Mesenchymal stem cell (in vitro differentiated cells and primary cell): Measurements from ENCODE around the gene NSUN7.
A peak's percentile ranks its signal among the peaks of the same experiment; 100 is the strongest.

Source experiments
- DNase-seq: peaks from one replicate; pipeline ENCODE4 v3.0.0-alpha.2; 2013
- H2AFZ ChIP-seq: one replicate; pipeline ENCODE4 v1.6.1; 2013; ENCODE audit warnings: low read depth, mild to moderate bottlenecking, control low read depth, inconsistent platforms, low read length, moderate library complexity
- H2AK5ac ChIP-seq: 2 replicates; pipeline ENCODE4 v1.6.1; 2013; ENCODE audit warnings: low read length, moderate library complexity, mild to moderate bottlenecking, inconsistent platforms; ENCODE audit not compliant: severe bottlenecking
- H2BK120ac ChIP-seq: one replicate; pipeline ENCODE4 v1.6.1; 2013; ENCODE audit warnings: low read depth, mild to moderate bottlenecking, inconsistent platforms, low read length, moderate library complexity
- H2BK12ac ChIP-seq, 2 experiments: one replicate each; pipeline ENCODE4 v1.6.1; 2013; ENCODE audit warnings: inconsistent platforms in 2 of 2, low read length in 2 of 2, mild to moderate bottlenecking in 2 of 2, moderate library complexity in 2 of 2, control low read depth in 1 of 2
- H2BK15ac ChIP-seq: one replicate; pipeline ENCODE4 v1.6.1; 2013; ENCODE audit warnings: mild to moderate bottlenecking, low read depth, inconsistent platforms; ENCODE audit not compliant: poor library complexity, severe bottlenecking
- H2BK5ac ChIP-seq: 2 replicates; pipeline ENCODE4 v1.6.1; 2013; ENCODE audit warnings: low read depth, mild to moderate bottlenecking, low read length, control low read depth, inconsistent platforms; ENCODE audit not compliant: poor library complexity, severe bottlenecking
- H3K14ac ChIP-seq, 2 experiments: one replicate each; pipeline ENCODE4 v1.6.1; 2013; ENCODE audit warnings: inconsistent platforms in 2 of 2, low read length in 2 of 2, control low read depth in 1 of 2, mild to moderate bottlenecking in 1 of 2, moderate library complexity in 1 of 2
- H3K18ac ChIP-seq, 2 experiments: one replicate each; pipeline ENCODE4 v1.6.1; 2013; ENCODE audit warnings: inconsistent platforms in 2 of 2, low read length in 2 of 2, control low read depth in 1 of 2, low read depth in 1 of 2, mild to moderate bottlenecking in 1 of 2
- H3K23ac ChIP-seq, 2 experiments: one replicate each; pipeline ENCODE4 v1.6.1; 2013; ENCODE audit warnings: inconsistent platforms in 2 of 2, low read length in 2 of 2, mild to moderate bottlenecking in 2 of 2, moderate library complexity in 2 of 2, control low read depth in 1 of 2
- H3K27ac ChIP-seq: 2 replicates; pipeline ENCODE4 v1.5.1; 2013; ENCODE audit warnings: mild to moderate bottlenecking, moderate library complexity, low read length, control low read depth, inconsistent platforms; ENCODE audit not compliant: poor library complexity, severe bottlenecking
- H3K27me3 ChIP-seq, 2 experiments: 2 replicates each; pipeline versions ENCODE4 v1.6.1 to v1.7.0; 2013; ENCODE audit warnings: low read length in 2 of 2, mild to moderate bottlenecking in 2 of 2, moderate library complexity in 2 of 2, control low read depth in 1 of 2, inconsistent platforms in 1 of 2; ENCODE audit not compliant: control insufficient read depth in 1 of 2, insufficient read depth in 1 of 2
- H3K36me3 ChIP-seq, 2 experiments: 2 replicates each; pipeline versions ENCODE4 v1.6.1 to v1.7.0; 2013; ENCODE audit warnings: low read length in 2 of 2, control low read depth in 1 of 2, inconsistent platforms in 1 of 2, low read depth in 1 of 2, mild to moderate bottlenecking in 1 of 2; ENCODE audit not compliant: insufficient read depth in 2 of 2, control insufficient read depth in 1 of 2
- H3K4ac ChIP-seq, 2 experiments: one replicate each; pipeline ENCODE4 v1.6.1; 2013; ENCODE audit warnings: inconsistent platforms in 2 of 2, low read length in 2 of 2, mild to moderate bottlenecking in 2 of 2, moderate library complexity in 2 of 2, control low read depth in 1 of 2, low read depth in 1 of 2
- H3K4me1 ChIP-seq: 2 replicates; pipeline ENCODE4 v1.6.1; 2013; ENCODE audit warnings: low read depth, low read length, control low read depth; ENCODE audit not compliant: control insufficient read depth, insufficient read depth
- H3K4me2 ChIP-seq: 2 replicates; pipeline ENCODE4 v1.6.1; 2013; ENCODE audit warnings: low read length, mild to moderate bottlenecking, inconsistent platforms; ENCODE audit not compliant: poor library complexity, severe bottlenecking
- H3K4me3 ChIP-seq, 2 experiments: 2 replicates each; pipeline versions ENCODE4 v1.5.1 to v1.7.0; 2013; ENCODE audit warnings: low read length in 2 of 2, mild to moderate bottlenecking in 2 of 2, control low read depth in 1 of 2, low read depth in 1 of 2; ENCODE audit not compliant: insufficient read depth in 1 of 2
- H3K79me1 ChIP-seq: replicated peaks from 2 replicates; pipeline ENCODE4 v1.6.1; 2013; ENCODE audit warnings: mild to moderate bottlenecking, control low read depth, low read length, inconsistent platforms; ENCODE audit not compliant: poor library complexity, severe bottlenecking
- H3K9ac ChIP-seq: 2 replicates; pipeline ENCODE4 v1.7.0; 2013; ENCODE audit warnings: mild to moderate bottlenecking, low read length, moderate library complexity
- H3K9me3 ChIP-seq: 2 replicates; pipeline ENCODE4 v1.7.0; 2013; ENCODE audit warnings: mild to moderate bottlenecking, low read length; ENCODE audit not compliant: control insufficient read depth
- H4K8ac ChIP-seq: one replicate; pipeline ENCODE4 v1.6.1; 2013; ENCODE audit warnings: inconsistent platforms, mild to moderate bottlenecking, low read length, moderate library complexity
- H4K91ac ChIP-seq: one replicate; pipeline ENCODE4 v1.6.1; 2013; ENCODE audit warnings: mild to moderate bottlenecking, low read length, inconsistent platforms
- WGBS: methylation state at CpG from one replicate; pipeline ENCODE4 v1.1.7; 2013; ENCODE audit warnings: mixed read lengths; 5-methylcytosine and 5-hydroxymethylcytosine counted together

Gene NSUN7

GRCh38 chr4:40721730-40722171 is 28.0 kb upstream of the NSUN7 start:
- Histone ChIP-seq H3K9me3 (no peaks in the 10 kb centered on the region), H4K8ac (no peak overlapping the region), H2BK5ac (no peak overlapping the region), H3K4ac (peak overlapping the region in 1 of 2 experiments; percentile 64), H2AK5ac (no peak overlapping the region), H3K4me1 (peaks cover 2% of the 10 kb centered on the region), H3K14ac (no peak overlapping the region), H2BK12ac (peak overlapping the region; percentile 75 to 77), H3K79me1 (no peaks in the 10 kb centered on the region), H2AFZ (no peak overlapping the region), H2BK120ac (peak overlapping the region; percentile 1), H3K27ac (no peak overlapping the region), H4K91ac (no peak overlapping the region), H3K36me3 (no peaks in the 10 kb centered on the region), H3K4me3 (no peak overlapping the region), H3K18ac (peak overlapping the region; percentile 18 to 62), H2BK15ac (no peak overlapping the region), H3K23ac (no peak overlapping the region), H3K4me2 (no peak overlapping the region), H3K27me3 (no peaks in the 10 kb centered on the region), H3K9ac (no peak overlapping the region)
- WGBS, result 70% methylated on average over 5 of the region's 5 CpGs
- peak; percentile 59 for DNase-seq

- peak overlapping the region in 1 of 2 experiments; percentile 88 for H3K14ac ChIP-seq
- H2BK12ac ChIP-seq, result peak overlapping the region; percentile 11 to 59
- H3K79me1 ChIP-seq, result no peaks in the 10 kb centered on the region
- H3K4me1 ChIP-seq, result peaks cover 2% of the 10 kb centered on the region
- H2BK15ac ChIP-seq, result no peak overlapping the region
- peak overlapping the region; percentile 1 for H2BK120ac ChIP-seq
- no peak overlapping the region for H2BK5ac ChIP-seq
- H3K36me3 ChIP-seq, result no peaks in the 10 kb centered on the region
- H2AFZ ChIP-seq, result peak overlapping the region; percentile 66
- H3K18ac ChIP-seq, result peak overlapping the region; percentile 28 to 81
- H3K4me2 ChIP-seq, result no peak overlapping the region
- peak overlapping the region; percentile 47 for H4K8ac ChIP-seq
- no peak overlapping the region for H3K9ac ChIP-seq
- H2AK5ac ChIP-seq, result peak overlapping the region; percentile 28
- no peak overlapping the region for H3K4me3 ChIP-seq
- DNase-seq, result peak; percentile 28
- H3K9me3 ChIP-seq, result no peaks in the 10 kb centered on the region
- 44% methylated on average over 5 of the region's 5 CpGs for WGBS
- H3K4ac ChIP-seq, result peak overlapping the region in 1 of 2 experiments; percentile 47
- no peak overlapping the region for H3K27ac ChIP-seq
- peak overlapping the region; percentile 36 for H4K91ac ChIP-seq
- H3K23ac ChIP-seq, result no peak overlapping the region
- no peaks in the 10 kb centered on the region for H3K27me3 ChIP-seq
Observed at GRCh38 chr4:40722576-40723161, 27.1 kb upstream of the NSUN7 start.

GRCh38 chr4:40723728-40724127 is 26.0 kb upstream of the NSUN7 start:
- Histone ChIP-seq H2AFZ (no peak overlapping the region), H3K79me1 (no peaks in the 10 kb centered on the region), H4K8ac (no peak overlapping the region), H3K27me3 (no peaks in the 10 kb centered on the region), H3K9ac (no peak overlapping the region), H3K4me2 (no peak overlapping the region), H3K27ac (no peak overlapping the region), H2BK15ac (no peak overlapping the region), H3K4me1 (no peaks in the 10 kb centered on the region), H3K36me3 (no peaks in the 10 kb centered on the region), H3K18ac (no peak overlapping the region), H2BK5ac (no peak overlapping the region), H2BK120ac (no peak overlapping the region), H2AK5ac (no peak overlapping the region), H3K4me3 (no peak overlapping the region), H4K91ac (peak overlapping the region; percentile 30), H3K14ac (no peak overlapping the region), H3K9me3 (no peaks in the 10 kb centered on the region), H3K4ac (no peak overlapping the region), H2BK12ac (no peak overlapping the region), H3K23ac (no peak overlapping the region)
- no peak for DNase-seq
- WGBS, result 100% methylated on average over 3 of the region's 3 CpGs

GRCh38 chr4:40728333-40728732 is 21.4 kb upstream of the NSUN7 start:
- H2BK5ac ChIP-seq, result no peak overlapping the region
- peaks cover 3% of the 10 kb centered on the region for H3K4me1 ChIP-seq
- H2AFZ ChIP-seq, result no peak overlapping the region
- WGBS, result 80% methylated on average over 1 of the region's 3 CpGs
- no peaks in the 10 kb centered on the region for H3K79me1 ChIP-seq
- H3K36me3 ChIP-seq, result no peaks in the 10 kb centered on the region
- no peak overlapping the region for H3K14ac ChIP-seq
- no peak overlapping the region for H3K18ac ChIP-seq
- no peak overlapping the region for H4K91ac ChIP-seq
- H3K9ac ChIP-seq, result no peak overlapping the region
- H3K4ac ChIP-seq, result no peak overlapping the region
- no peak for DNase-seq
- H4K8ac ChIP-seq, result no peak overlapping the region
- H3K23ac ChIP-seq, result no peak overlapping the region
- H3K9me3 ChIP-seq, result no peaks in the 10 kb centered on the region
- H3K27ac ChIP-seq, result no peak overlapping the region
- H2BK12ac ChIP-seq, result no peak overlapping the region
- no peak overlapping the region for H3K4me3 ChIP-seq
- no peak overlapping the region for H2BK120ac ChIP-seq
- no peaks in the 10 kb centered on the region for H3K27me3 ChIP-seq
- no peak overlapping the region for H2BK15ac ChIP-seq
- H3K4me2 ChIP-seq, result no peak overlapping the region
- H2AK5ac ChIP-seq, result no peak overlapping the region
